Gastroesophageal sphincter (tissue), 4 donors: ENCODE measurements around the gene PLXDC2. TPM values are rescaled to one million over a fixed set of nuclear protein-coding genes. Genes with fewer than 3 reads are reported as not detected.

Experiments used
- ATAC-seq: fragments of 150-250 bp; one replicate; pipeline ENCODE4 v1.9.1; 2016; ENCODE audit warnings: mild to moderate bottlenecking, moderate library complexity
- H3K27ac ChIP-seq, 4 donors: fragments of 200-600 bp; sonication (generic) in 3 of 4; 1 replicate in 3 of 4; 2 replicates in 1 of 4; pipeline ENCODE4 v1.5.1; 2016 to 2019
- H3K27me3 ChIP-seq: fragments of 200-600 bp; sonication (generic); one replicate; pipeline ENCODE4 v1.5.1; 2019
- H3K36me3 ChIP-seq, 2 donors: fragments of 200-600 bp; sonication (generic); one replicate each; pipeline ENCODE4 v1.5.1; 2019; ENCODE audit warnings: control low read depth in 1 of 2
- H3K4me1 ChIP-seq, 3 donors: fragments of 200-600 bp; sonication (generic); 1 replicate in 2 of 3; 2 replicates in 1 of 3; pipeline ENCODE4 v1.5.1; 2016 to 2019; ENCODE audit warnings: control low read depth in 2 of 3
- H3K4me3 ChIP-seq, 2 donors: fragments of 200-600 bp; sonication (generic); one replicate each; pipeline ENCODE4 v1.5.1; 2019; ENCODE audit warnings: mild to moderate bottlenecking in 1 of 2, moderate library complexity in 1 of 2
- H3K9me3 ChIP-seq, 3 donors: fragments of 200-600 bp; sonication (generic); one replicate each; pipeline ENCODE4 v1.5.1; 2017 to 2019; ENCODE audit warnings: control low read depth in 2 of 3
- CTCF ChIP-seq, 4 experiments: fragments of 200-600 bp in 2 of 4; fragments of 450-650 bp in 2 of 4; sonication (generic) in 1 of 4; IDR thresholded peaks; one replicate each; pipeline ENCODE4 v1.5.1; 2017 to 2019; ENCODE audit warnings: antibody characterized with exemption in 4 of 4, mild to moderate bottlenecking in 2 of 4, moderate library complexity in 2 of 4
- EP300 ChIP-seq: sonication (generic); formaldehyde crosslinking; IDR thresholded peaks from one replicate; pipeline ENCODE4 v1.6.1; 2017; ENCODE audit warnings: antibody characterized with exemption, mild to moderate bottlenecking
- POLR2A ChIP-seq, 2 donors: fragments of 450-650 bp; IDR thresholded peaks; one replicate each; pipeline ENCODE4 v1.6.1; 2017; ENCODE audit warnings: antibody characterized with exemption in 2 of 2, mild to moderate bottlenecking in 2 of 2, moderate library complexity in 1 of 2
- POLR2AphosphoS5 ChIP-seq: sonication (generic); formaldehyde crosslinking; IDR thresholded peaks from one replicate; pipeline ENCODE4 v1.6.1; 2017; ENCODE audit warnings: antibody characterized with exemption
- WGBS, 2 donors: methylation state at CpG; one replicate each; pipeline ENCODE4 v1.1.5; 2018; ENCODE audit warnings: low coverage in 1 of 2; 5-methylcytosine and 5-hydroxymethylcytosine counted together
- total RNA-seq, 4 donors: library from RNA; depleted of rRNA; stranded (reverse); fragments of >200 nt; gene quantifications; one replicate each; pipeline ENCODE4 v1.1.0, GENCODE V29; 2016

PLXDC2 gene
- total RNA-seq, 4 donors from 2014 or later = 32.3 to 65.5 (median 50.5) TPM

- Histone ChIP-seq H3K36me3 (no peaks in the 10 kb centered on the region), H3K27ac (no peak overlapping the region), H3K27me3 (no peaks in the 10 kb centered on the region), H3K4me1 (no peaks in the 10 kb centered on the region), H3K9me3 (no peaks in the 10 kb centered on the region), H3K4me3 (no peak overlapping the region)
- no peak for ATAC-seq
- 88 to 98% methylated on average over 5 of the region's 5 CpGs for WGBS, 2 donors
- TF ChIP-seq EP300 (no peak), POLR2AphosphoS5 (no peak), CTCF (IDR thresholded peaks at IDR 0.05) (no peak), POLR2A (IDR thresholded peaks at IDR 0.05) (no peak)
Measured at GRCh38 chr10:20114179-20114578, 297.9 kb downstream of the PLXDC2 start.

- Histone ChIP-seq H3K4me1 (no peaks in the 10 kb centered on the region), H3K9me3 (no peaks in the 10 kb centered on the region), H3K27me3 (no peaks in the 10 kb centered on the region), H3K4me3 (no peak overlapping the region), H3K27ac (no peak overlapping the region), H3K36me3 (no peaks in the 10 kb centered on the region)
- 83 to 86% methylated on average over 3 to 5 of the region's 5 CpGs for WGBS, 2 donors
- ATAC-seq = no peak
- TF ChIP-seq EP300 = no peak
Measured at GRCh38 chr10:20115894-20116293, 299.7 kb downstream of the PLXDC2 start.

- no peak for TF ChIP-seq POLR2A (IDR thresholded peaks at IDR 0.05)
- TF ChIP-seq EP300 = no peak
- TF ChIP-seq POLR2AphosphoS5 = no peak
- TF ChIP-seq CTCF (IDR thresholded peaks at IDR 0.05) = no peak
- no peaks in the 10 kb centered on the region for H3K9me3 ChIP-seq
- no peak overlapping the region for H3K27ac ChIP-seq
- H3K4me3 ChIP-seq = no peak overlapping the region
- H3K27me3 ChIP-seq = no peaks in the 10 kb centered on the region
- WGBS, 2 donors = 82 to 95% methylated on average over 2 of the region's 2 CpGs
- H3K4me1 ChIP-seq = no peaks in the 10 kb centered on the region
- no peaks in the 10 kb centered on the region for H3K36me3 ChIP-seq
- ATAC-seq = no peak
Measured at GRCh38 chr10:20117471-20117870, 301.2 kb downstream of the PLXDC2 start.

GRCh38 chr10:20118119-20118518 is 301.9 kb downstream of the PLXDC2 start:
- no peak overlapping the region for H3K27ac ChIP-seq
- TF ChIP-seq POLR2A (IDR thresholded peaks at IDR 0.05) (no peak), EP300 (no peak), CTCF (IDR thresholded peaks at IDR 0.05) (no peak), POLR2AphosphoS5 (no peak)
- 33% methylated on average over 2 of the region's 2 CpGs; no CpG with 5 or more reads in 1 of the 2 donors for WGBS, 2 donors
- ATAC-seq = no peak
- H3K27me3 ChIP-seq = no peaks in the 10 kb centered on the region
- no peaks in the 10 kb centered on the region for H3K9me3 ChIP-seq
- no peaks in the 10 kb centered on the region for H3K4me1 ChIP-seq
- no peak overlapping the region for H3K4me3 ChIP-seq
- H3K36me3 ChIP-seq = no peaks in the 10 kb centered on the region

- 85 to 95% methylated on average over 2 of the region's 2 CpGs for WGBS, 2 donors
- ATAC-seq = no peak
- no peaks in the 10 kb centered on the region for H3K27me3 ChIP-seq
- H3K9me3 ChIP-seq = peaks cover 0 to 21% (median 0%) of the 10 kb centered on the region in 3 donors
- H3K4me3 ChIP-seq = no peak overlapping the region
- no peaks in the 10 kb centered on the region for H3K36me3 ChIP-seq
- no peaks in the 10 kb centered on the region for H3K4me1 ChIP-seq
- no peak overlapping the region for H3K27ac ChIP-seq
- TF ChIP-seq POLR2AphosphoS5 (no peak), CTCF (IDR thresholded peaks at IDR 0.05) (no peak), EP300 (no peak), POLR2A (IDR thresholded peaks at IDR 0.05) (no peak)
Measured at GRCh38 chr10:20128811-20129210, 312.6 kb downstream of the PLXDC2 start.
